T-helper 9 cell (primary cell): ENCODE measurements around the gene TMEM161A.
A peak's percentile ranks its signal among the peaks of the same experiment; 100 is the strongest.
"Not testable (repeated sequence)": the region's sequence is repeated elsewhere in the genome, so short reads cannot be mapped to it uniquely, and the experiment has no call there.

Experiments
- DNase-seq: peaks from one replicate; pipeline ENCODE4 v3.0.0-alpha.2; 2020
- total RNA-seq, 2 donors: gene quantifications; one replicate each; lab custom pipeline; 2026; lab: John Stamatoyannopoulos, UW

Gene TMEM161A
- 8.7 to 21.5 reads per million in 2 donors for total RNA-seq

DNA sequence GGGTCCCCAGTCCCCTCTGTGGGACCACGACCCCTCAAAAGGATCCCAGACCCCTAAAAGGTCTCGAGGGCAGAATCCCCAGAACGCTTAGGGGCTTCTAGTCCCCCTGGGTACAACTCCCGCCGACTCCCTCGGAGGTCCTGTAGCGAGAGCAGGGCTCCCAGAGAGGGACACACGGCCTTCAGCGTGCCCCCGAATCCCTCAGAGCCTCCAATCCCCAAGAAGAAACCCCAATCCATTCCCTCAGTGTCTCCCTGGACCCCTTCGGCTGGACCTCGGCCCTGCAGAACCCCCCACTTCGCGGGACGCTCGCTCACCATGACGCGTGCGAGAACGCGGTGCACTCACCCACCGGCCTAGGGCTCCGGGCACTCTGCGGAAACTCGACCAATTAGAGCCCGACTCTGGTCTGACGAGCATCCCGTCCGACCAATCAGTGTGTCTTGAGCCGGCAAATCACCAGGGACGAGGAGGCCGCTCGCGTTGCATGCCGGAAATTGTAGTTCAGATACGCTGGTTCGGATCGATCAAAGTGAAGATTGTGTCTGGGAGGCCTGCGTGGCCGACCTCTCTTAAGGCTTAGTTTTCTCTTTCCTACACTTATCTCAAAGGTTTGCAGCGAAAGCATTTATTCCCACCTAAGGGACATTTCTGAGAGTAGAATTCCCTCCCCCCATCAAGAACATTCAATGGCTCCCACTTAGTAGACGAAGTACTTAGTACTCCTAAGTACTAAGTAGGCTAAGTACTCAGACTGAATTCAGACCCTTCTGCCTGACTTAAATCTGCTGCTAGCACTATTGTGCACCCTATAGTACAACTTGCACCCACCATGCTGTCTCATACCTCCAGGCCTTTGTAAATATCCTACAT is at the start of gene TMEM161A:
Gene TMEM161A, minus strand, starts transcription at position 370 of the 873 bp plus-strand sequence. Its CDS starts 50 bp downstream, at position 320.
- DNase-seq = peak; percentile 91

DNA sequence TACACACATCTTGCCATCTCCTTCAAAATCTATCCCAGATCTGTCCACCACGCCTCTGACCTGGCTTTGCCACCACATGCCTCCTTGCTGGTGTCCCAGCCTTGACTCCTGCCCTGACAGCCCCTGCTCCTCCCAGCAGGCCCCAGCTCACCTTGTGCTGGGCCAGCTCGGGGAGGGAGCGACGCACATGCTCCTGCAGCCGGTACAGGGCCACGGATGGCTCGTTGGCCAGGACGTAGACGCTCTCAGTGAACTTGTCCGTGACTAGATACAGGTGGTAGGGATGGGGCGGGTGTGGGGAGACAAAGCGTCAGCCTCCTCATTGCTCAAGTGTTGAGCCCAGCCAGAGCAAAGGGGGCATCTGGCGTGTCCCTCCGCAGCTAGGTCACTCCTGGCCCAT is 48.5 kb upstream of the TMEM161A start:
- no peak for DNase-seq

DNA sequence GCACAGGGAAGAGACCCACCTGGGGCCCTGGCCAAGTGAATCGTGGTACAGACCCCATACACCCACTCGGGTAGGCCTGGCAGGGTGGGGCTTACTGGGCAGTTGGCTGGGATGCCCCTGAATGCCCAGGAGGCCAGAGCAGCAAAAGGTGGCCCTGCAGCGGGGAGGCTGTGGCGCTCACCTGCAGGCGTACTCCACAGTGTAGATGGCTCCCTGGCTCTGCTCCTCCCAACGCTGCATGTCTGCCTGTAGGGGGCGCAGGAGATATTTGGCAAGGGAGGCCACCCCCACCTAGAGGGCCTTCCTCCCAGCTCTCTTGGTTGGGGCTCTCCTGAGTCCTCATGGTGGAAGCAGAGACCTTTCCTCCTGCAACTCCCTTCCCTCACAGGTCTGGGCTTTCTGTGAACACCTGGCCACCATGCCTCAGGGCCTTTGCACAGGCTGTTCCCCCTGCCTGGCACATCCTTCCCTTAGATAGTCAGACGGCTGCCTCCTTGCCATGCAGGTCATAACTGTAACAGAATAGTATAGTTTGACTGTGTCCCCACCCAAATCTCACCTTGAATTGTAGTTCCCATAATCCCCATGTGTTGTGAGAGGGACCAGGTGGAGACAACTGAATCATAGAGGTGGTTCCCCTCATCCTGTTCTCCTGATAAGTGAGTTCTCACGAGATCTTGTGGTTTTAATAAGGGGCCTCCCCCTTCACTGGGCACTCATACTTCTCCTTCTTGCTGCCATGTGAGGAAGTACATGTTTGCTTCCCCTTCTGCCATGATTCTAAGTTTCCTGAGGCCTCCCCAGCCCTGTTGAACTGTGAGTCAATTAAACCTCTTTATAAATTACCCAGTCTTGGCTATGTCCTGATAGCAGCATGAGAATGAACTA is 47.8 kb upstream of the TMEM161A start:
- peak; percentile 59 for DNase-seq

DNA sequence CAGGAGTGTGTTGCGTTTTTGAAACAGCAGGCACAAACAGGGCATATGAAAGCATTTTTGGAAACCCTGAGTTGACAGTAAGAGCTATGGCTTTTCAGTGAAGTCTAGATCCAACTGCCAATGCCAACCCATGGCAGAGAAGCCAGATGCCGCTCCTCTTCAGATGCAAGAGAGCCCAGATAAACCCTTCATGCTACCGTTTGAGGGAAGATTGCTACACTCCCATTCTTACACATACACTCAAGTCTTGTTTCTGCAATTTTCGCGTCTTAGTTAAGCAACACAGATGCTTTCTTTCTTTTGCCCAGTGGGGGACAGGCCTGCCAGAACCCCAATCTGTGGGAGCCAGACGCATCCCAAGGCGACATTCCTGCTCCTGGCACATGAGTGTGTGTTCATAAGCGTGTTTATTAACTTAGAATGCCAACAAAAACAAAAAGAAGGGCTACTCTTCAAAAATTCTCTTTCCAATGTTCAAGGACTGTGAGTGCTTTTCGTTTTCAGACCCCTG is 43.3 kb upstream of the TMEM161A start:
- no peak for DNase-seq

DNA sequence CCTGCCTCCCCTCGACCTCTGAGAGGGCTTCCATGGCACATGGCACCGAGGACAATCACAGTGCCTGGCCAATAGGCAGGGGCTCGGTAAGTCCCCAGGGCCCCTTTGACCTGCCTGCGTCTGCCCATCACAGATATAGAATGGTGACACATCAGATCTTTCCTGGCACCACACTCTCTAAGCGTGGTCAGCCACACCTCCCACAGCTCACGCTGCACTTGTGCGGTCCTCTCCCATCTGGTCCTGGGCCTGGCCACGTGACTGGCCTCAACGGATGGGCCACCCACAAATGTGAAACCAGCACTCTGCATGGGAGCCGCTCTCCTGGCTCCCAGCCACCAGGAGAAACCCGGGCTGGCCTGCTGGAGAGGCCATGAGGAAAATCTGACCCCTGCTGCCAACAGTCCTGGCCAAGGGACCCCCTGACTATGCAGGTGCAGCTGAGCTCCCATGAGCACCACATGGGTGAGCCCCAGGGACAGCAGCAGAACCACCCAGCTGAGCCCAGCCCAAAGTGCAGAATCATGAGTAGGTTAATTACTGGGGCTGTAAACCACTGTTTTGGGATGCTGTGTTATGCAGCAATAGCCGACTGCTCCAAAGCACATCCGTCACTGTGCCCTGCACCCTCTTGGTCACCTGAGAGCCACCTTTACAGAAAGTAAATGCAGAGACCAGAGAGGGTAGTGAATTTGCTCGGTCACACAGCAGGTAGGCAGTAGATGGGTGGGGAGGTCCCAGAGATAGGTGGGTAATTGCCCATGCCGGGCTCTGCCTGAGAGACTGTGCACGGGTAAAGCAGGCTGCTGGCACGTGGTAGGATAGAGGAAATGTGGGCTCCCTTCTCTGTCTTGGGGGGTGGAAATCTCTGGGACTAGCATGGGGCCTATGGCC is 41.5 kb upstream of the TMEM161A start:
- DNase-seq = no peak

DNA sequence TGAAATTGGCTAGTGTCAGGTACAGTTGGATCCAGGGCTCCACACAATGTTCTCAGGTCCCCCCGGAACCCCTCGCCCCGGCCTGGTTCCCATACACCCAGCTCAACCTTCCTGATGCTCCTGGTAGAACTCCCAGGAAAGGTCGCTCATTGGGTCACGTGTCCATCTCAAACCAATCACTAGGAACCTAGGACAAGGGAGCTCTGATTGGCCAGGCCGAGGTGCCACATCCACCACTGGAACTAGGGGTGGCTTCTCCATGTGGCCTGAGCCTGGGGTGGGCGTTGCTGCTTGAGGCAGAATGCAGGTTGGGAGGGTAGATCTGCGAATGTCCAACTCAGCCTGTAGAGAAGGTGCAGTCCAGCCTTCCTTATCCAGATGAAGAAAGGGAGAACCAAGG is 38.7 kb upstream of the TMEM161A start:
- DNase-seq = no peak

DNA sequence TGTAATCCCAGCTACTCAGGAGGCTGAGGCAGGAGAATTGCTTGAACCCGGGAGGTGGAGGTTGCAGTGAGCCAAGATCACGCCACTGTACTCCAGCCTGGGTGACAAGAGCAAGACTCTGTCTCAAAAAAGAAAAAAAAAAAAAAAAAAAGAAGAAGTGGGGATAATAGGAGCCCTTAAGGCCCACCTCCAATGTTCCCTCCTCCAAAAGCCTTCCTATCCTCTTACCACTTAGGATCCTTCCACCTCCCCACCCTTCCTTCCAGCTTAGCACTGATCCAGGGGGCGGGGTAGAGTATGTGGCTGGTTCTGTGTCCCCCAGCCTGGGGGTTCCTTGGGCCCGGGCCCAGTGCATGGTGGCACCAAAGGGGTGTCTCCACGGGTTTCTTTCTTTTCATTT is 35.0 kb upstream of the TMEM161A start:
- not testable (repeated sequence) for DNase-seq

DNA sequence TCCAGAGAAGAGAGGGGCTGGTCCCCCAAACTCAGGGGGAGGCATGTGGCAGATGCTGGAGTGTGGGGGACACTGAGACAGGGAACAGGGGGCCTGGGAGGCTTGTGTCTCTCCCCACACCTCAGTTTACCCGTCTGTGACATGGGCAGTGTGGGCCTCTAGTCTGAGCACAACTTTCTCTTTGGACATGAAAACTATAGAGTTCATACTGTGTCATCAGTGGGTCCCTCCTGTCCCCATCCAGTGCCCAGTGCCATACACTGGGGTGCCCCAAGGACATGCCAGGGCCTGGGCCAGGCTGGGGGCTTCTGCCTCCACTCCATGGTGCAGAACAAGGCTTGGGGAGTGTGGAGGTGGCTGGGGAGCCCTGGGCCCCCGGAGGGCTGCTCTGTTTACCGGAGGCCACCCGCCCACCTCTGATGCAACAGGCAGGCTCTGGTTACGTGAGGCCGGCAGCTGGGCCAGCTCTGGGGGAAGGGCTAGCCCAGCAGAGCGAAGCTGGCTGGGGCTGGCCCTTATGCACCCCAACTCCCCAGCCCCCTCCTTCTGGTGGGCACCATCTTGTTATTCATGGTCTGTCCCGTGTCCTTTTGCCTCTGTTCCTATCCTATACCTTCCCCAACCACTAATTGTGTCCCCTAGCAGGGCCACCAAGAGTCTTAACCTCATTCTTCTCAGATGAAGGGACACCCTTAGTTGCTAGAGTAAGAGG is 33.7 kb upstream of the TMEM161A start:
- DNase-seq = no peak

DNA sequence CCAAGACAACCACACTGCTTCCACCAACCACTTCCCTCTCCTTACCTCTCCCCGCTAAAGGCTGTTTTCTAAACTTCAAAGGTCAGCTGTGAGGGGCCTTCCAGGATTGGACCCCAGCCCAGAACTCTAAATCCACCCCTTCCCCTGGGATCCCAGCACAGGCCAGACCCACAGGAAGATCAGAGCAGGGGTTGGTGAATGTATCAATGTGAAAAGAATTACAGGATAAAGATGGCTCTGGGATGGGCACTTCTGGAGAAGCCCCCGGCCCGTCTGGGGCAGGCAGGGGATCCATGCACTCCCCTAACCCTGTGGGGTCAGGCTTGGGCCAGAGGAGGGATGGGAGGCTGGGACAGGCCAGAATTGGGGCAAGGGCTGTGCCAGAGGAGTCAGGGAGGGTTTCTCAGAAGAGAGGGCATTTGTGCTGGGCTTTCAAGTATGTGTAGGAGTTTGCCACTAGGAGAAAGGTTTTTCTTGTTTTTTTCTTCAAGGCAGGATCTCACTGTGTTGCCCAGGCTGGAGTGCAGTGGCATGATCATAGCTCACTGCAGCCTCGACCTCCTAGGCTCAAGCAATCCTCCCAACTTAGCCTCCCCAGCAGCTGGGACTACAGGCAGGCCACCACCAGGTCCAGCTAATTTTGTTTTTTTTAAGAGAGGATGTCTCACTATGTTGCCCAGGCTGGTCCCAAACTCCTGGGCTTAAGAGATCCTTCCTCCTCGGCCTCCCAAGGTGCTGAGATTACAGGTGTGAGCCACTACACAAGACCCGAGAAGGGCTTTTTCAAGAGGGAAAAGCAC is 32.8 kb upstream of the TMEM161A start:
- DNase-seq = no peak

DNA sequence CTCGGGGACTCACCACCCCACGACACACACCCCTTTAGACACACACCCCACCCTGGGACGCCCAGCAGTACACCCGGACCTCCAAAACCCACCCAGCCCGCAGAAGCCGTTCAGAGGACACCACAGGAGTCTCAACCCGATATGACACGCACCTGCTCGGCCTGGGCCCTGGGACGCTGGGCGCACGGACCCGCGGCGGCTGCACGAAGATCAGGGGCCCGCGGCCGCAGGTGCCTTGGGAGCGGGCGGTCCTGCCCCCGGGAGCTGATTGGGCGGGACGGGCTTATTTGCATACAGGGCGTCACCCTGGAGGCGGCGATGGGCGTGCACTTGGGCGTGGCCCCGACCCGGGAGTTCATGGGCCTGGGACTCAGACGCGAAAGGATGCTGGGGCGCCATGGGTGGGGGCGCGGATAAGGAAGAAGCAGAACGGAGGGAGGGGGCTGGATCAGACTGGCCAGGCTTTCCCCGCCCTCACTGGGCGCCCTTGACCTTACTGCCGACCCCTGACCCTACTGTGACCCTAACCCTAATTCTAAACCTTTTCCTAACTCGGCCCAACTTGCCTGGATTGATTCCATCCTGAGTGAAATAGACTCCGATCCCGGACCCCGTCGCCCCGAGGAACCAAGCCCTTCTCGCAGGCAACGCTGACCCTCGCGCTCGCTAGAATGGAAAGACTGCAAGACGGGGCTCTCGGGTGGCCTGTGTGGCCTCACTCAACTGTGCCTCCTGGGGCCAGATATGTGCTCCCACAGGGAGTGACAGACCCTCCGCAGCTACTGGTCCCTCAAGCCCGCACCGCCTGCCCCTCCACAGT is 32.0 kb upstream of the TMEM161A start, which contains the start of gene MEF2B:
Gene MEF2B, minus strand, starts transcription at position 211 of the 820 bp plus-strand sequence. CDS start 19,528 bp downstream, outside the sequence.
- peak; percentile 69 for DNase-seq

DNA sequence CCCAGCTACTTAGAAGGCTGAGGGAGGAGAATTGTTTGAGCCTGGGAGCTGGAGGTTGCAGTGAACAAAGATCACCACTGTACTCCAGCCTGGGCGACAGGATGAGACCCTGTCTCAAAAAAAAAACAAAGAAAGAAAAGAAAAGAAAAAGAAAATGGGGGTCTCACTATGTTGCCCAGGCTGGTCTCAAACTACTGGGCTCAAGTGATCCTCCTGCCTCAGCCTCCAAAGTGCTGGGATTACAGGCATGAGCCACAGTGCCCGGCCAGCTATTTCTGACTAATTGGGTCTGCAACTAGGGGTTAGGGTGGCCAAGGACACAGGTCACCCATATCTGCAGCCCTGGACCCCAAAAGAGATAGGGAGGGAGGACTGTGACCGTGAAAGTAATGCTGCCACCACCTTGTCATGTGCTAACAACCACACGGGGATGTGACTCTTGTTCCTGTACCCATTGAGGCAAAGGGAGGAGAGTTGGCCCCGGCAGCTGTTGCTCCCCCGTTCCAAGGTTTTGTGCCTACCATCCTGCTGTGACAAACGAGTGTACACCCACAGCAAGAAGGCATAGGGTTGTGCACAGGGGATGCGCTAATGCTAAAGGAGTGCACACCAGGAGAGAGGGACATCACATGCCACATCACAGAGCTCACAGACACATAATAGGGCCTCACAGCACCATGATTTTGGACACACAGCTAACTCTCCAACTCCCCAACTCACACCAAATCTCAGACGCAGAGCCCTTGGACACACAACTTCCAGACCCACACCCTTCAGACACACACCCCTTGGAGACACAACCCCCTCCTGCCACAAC is 31.2 kb upstream of the TMEM161A start:
- DNase-seq = no peak

DNA sequence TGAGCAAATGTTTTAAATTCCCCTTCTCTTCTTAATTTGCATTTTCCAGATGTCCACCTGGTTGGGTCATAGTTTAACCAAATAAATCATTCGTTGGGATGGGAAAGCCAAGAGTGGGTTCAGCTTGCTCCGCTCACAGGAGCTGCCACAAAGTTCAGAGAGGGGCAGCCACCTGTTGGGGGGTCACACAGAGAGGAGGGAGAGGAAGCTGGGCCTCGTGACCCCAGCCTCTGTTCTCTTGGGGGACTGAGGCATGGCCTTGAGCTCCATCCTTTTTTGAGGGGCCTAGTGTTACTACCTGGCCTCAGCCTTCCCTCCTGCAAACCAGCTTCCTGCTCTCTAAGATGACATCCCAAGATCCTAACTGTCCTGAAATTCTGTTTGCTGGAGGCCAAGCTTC is 29.3 kb upstream of the TMEM161A start:
- DNase-seq = no peak

DNA sequence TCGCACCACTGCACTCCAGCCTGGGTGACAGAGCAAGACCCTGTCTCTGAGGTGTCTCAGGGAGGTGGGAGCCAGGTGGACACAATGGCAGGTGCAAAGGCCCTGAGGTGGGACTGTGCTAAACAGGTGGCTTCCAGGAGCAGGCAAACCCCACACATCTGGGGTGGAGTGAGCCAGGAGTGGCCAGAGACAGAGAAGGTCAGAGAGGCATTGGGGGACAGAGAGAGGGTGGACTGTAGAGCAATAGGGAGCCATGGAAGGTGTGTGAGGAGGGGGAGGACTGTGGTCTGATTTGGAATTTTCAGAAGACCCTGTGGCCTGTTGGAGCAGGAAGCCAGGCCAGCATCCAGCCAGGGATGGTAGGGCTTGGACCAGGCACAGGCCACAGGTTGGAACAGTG is 27.1 kb upstream of the TMEM161A start:
- no peak for DNase-seq

DNA sequence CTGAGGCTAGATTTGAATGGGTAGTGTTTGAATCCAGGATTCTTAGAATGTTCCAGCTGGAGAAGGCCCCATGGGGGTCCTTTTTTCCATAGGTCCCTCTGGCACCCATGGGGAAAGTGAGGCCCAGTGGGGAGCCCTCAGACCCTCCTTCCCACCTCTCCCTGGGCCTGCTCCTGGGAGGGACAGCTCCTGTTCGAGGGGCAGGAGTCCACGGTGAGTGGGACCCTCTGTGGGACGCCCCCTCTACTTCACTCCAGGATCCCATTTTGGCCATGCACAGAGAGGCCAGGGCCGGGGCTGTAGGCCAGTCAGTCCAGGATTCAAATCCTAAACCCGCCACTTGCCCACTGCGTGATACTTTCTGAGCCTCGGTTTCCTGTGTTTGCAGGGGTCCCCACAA is 24.2 kb upstream of the TMEM161A start:
- DNase-seq = no peak

DNA sequence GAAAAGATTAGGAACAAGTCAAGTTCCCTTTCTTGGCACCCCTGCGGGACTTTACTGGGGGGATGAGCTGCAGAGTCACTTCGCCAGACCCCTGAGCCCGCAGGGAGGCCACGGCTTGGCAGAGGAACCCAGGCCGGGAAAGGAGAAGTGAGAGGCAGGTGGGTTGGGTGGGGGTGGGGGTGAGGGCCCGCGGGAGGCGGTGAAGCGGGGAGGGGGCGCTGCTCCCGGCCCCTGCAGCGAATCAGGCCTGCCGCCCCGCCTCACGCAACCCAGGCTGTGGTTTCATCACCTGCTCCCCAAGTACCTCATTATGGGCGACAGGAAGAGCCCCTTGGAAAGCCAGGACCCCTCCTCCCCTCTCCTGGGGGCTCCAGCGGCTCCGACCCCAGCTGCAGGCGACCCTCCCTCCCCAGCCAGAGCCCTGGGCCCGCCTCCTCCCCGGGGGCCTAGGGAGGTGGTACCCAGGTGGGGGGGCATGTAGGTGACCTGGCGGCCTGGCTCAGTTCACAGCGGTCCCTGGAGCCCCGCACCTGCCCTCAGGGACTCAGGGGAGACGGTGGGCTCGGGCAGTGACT is 22.3 kb upstream of the TMEM161A start:
- no peak for DNase-seq

DNA sequence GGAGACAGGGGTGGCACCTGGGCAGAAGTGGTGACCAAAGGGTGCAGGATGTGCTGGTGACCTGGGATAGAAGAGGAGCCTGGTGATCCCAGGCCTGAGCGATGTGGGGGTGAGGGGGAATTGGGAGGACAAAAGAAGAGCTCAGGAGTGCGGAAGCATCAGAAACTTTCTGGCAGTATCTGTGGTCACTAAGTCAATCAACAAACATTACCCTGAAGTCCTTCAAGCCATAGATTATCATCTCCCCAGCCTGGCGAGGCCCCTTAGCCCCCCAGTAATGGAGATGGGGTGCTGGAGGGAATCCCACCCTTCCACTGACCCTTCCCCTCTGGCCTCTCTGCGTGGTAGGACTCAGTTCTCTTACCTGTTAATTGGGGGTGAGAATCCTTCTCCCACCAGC is 21.3 kb upstream of the TMEM161A start:
- no peak for DNase-seq

DNA sequence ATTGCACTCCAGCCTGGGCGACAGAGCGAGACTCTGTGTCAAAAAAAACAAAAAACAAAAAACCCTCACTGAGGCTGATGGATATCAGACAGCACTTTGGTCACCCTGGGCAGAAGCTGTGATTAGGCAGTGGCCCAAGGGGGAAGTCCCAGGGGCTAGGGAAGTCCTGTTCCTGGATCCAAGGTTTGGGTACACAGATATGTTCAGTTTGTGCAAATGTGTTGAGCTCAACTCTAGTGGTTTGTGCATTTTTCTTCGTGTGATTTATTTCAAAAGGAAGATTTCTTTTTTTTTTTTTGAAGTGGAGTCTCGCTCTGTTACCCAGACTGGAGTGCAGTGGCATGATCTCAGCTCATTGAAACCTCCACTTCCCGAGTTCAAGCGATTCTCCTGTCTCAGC is 19.5 kb upstream of the TMEM161A start:
- DNase-seq = no peak

DNA sequence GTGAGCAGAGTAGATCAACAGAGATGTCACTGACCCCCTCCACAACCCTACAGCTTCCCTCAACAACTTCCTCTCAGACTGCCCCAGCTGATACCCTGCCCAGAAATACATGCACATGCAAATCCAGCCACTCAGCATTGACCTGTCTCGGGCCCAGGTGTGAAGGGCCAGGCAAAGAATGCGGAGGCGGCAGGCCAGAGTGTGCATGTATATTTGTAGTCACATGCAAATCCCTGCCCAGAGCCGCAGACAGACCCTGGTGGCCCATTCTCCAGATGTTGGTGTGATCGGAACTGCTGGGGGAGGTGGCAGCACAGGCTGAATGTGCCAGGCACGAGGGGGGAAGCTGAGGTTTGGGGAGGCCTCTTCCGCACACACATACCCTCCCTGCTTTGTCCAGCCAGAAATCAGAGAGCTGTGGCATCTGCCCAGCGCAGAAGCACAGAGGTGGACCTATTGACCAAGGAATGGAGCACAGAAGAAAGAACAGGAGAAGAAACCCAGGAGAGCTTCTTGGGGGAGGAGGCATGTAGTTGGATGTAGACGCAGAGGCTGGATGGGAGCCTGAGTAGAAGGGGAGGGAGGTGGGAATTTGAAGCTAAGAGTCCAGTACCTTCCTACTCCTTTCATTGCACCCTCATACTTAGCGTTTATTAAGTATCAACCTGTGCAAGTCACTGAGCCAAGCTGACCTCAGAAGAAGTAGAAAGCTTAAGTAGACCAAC is 17.4 kb upstream of the TMEM161A start:
- DNase-seq = no peak
